CD4-positive, alpha-beta T cell treated with Interleukin-6 at 100 ng/mL for 8 hours (primary cell): ENCODE results near the gene RPRML.
"Not testable (repeated sequence)": the region's sequence is repeated elsewhere in the genome, so short reads cannot be mapped to it uniquely, and the experiment has no call there.

ENCODE experiments used
- DNase-seq: peaks from one replicate; pipeline ENCODE4 v3.0.0-alpha.2; 2020; ENCODE audit warnings: mixed read lengths, low spot score

The RPRML gene

DNA sequence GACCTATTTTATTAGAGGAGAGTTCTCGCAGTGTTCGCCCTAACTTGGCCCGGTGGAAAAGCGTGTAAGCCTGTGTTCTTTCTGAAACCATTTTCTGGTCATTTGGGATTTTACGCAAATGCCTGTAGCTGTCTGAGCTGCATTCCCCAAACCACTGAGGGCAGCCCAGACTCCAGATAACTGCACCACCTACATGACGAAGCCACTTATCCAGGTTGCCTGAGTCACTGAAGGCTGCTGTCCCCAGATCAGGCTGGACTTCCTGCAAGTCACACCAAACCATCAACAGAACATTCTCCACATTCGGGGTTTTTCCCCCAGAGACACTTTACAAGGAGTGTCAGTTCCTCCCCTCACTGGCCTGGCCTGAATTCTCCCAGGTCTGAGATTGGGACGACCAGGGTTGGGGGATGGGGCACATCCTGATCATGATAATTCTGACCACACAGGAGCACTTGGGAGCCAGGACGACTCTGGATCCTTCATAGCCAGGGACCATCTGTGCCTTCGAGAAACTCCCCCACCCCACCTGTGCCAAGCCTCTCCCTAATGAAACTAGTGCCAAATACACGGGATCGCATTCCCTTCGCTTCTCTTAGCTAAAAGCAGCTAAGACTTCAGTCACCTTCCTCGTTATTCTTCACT lies 2.3 kb downstream of the RPRML start:
- no peak for DNase-seq

DNA sequence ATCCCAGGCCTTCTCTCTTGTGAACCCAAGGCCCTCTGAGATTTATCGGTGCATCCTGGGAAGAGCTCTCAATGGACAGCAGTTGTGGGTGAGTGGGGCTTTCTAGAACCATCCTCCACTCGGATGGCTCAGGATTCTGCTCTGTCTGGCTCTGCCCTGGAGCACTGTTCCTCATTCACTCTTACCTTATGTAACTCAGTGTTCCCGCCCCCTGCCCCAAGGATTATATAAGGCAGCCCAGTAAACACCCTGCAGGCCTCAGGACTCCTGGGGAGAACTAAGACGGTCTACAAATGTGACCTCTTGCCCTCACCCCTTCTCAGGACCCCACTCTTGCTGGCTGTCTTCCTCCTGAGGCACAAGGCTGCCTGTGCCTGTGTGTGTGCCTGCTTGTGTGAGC lies 3.8 kb downstream of the RPRML start:
- no peak for DNase-seq

DNA sequence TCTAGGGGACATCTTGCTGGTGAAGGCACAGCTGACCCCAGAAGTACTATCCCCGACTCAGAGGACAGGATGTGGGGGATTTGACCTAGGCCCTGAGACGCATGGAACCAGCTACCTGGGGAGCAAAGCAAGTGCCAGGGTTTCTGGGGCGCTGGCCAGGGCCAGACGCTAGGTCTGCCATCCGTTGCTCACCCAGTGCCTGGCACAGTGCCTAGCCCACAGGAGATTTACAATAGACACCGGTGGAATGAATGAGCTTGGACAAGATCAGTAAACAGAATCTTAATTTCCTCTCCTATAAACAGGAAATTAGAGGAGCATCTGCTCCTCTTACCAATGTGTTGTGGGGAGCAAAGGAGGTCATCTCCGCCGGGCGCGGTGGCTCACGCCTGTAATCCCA lies 5.0 kb downstream of the RPRML start:
- DNase-seq, result no peak

DNA sequence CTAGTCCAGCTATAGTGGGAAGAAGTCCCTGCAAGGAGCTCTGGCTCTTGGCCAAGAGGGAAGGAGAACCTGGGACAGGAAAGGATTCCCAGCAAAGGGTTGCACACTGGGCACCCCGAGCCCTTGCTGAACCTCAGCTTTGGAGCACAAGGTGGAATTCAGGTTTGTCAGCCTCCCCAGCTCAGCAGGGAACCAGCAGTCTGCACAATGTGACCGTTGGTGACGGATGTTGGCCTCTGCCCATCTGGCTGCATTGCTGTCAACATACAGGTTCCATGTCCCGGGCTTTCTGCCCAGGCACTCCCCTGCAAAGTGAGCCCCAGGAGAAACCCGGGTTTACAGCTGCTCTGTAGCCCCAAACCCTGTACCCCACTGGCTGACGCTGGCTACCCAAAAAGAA lies 6.7 kb downstream of the RPRML start:
- DNase-seq, result no peak

DNA sequence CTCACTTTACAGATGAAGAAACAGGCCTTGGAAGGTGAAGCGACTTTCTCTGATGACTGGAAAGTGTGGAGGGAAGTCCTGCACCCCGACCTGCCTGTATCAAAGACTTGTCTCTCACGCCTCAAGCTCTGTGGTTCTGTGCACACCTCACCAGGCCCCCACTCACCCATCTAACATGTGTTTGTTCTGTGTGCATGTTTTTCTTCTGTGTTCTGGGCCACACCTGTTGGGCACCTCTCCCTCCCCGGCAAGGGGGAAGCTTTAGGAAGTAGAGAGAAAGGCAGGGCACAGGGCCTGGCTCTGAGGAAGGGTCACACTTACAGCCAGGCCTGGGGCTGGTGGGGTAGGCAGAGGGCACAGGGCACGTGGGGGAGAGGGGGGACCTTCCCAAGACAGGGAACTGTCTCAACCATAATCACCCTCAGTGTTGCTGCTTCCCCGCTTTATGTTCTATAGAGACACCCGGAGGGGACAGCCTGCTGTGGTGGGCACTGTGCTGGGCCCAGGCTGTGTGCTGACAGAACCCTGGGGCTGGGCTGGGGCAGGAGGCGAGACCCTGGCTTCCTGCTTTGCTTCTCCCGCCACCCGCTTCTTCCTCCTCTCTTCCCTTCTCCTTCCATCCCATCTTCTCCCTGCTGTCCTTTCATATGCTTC lies 7.3 kb downstream of the RPRML start:
- DNase-seq, result no peak

DNA sequence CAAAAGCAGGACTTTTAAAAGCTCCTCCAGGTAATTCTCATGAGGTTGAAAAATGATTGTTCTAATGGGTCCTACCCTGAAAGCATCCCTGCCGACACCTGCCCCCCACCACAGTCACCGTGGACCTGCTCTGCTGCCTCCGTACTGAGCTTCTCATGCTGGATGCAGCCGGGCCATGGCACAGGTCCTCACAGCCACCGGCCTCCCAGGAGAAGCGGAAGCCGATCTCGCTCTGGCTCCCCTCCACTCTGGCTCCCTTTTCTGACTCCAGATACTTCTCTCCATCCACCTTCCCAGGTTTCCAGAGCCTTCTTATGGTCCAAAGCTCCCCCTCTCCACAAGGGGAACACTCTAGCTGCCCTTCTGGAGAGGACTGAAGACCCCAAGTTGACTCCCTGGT lies 10.2 kb downstream of the RPRML start:
- no peak for DNase-seq

DNA sequence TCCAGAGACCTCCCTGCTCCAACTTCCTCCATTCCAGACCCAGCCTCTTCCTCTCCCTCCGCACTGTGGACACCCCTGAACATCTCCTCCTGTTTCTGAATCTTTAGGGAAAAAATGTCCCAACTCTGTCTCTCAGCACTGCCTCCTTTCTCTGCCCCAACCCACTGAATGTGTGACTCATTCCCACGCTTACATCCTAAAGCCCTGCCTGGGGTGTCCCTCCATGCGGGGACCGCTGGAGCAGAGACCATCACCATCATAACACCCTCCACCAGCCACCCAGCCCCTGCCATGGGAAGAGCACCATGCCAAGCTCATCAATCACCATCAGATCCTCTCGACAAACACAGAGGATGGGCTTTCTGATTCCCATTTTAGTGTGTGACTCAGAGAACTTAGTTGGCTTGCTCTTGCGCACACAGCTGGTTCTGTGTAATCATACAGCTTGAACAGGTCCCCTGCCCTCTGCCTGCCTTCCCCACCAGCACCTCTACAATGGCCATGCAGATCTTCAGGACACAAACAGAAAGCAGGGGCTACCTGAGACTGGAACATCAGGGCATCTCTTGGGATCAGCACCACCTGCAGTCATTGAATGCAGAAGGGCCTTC lies 10.7 kb downstream of the RPRML start:
- DNase-seq, result no peak

DNA sequence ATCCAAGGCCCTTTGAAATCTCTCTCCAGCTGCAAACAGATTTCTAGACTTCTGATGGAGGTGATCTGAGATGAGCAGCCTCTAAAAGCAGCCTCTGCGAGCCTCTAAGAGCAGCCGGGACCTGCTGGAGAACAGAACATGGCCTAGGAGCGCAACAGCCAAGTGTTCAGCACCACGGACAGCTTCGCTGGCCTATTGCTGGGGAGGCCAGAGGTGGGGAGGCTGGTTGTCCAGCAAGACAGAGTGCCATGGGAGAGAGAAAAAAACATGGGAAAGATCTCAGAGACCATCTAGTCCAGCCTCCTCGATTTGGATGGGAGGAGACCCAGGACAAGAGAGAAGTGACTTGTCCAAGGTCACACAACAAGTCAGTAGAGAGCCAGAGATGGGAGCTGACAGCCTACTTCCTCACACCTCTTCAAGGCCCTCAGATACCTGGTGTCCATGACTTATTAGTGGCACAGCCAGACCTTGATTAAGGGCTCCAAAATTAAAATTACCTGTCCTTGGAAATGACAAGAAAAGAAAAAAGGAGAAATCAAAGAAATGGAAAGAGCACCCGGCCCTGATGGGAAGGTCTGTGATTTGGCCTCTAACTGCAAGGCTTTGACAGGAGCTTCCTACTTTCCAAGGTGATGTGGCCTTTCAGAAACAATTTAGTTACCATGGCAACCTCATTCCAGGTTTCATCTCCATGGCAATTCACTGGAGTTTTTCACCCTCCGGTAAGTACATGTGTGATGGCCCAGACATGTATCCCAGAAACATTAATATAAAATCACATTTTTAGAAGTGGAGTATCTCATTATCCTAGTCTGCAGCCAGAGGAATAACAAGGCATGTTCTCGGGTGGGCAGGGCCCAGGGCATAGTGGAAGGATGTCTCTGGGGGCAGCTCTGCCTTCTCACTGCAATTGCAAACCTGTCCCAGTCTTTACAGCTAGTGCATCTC lies 14.5 kb downstream of the RPRML start:
- no peak for DNase-seq

DNA sequence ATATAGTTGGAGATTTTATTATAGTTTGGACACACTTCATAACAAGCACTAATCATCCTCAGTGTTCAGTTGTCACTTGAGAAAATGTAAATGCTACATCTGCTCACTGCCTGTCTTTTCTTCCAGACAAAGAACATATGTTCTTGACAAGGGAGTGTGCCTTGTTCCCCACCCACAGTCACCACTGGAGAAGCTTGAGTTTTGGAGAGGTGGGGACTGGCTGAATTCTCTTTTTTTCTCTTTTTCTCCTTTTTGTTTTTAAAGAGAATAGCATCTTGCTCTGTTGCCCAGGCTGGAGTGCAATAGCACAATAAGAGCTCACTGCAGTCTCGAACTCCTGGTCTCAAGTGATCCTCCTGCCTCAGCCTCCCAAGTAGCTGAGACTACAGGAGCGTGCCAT lies 15.5 kb downstream of the RPRML start:
- DNase-seq, result no peak

DNA sequence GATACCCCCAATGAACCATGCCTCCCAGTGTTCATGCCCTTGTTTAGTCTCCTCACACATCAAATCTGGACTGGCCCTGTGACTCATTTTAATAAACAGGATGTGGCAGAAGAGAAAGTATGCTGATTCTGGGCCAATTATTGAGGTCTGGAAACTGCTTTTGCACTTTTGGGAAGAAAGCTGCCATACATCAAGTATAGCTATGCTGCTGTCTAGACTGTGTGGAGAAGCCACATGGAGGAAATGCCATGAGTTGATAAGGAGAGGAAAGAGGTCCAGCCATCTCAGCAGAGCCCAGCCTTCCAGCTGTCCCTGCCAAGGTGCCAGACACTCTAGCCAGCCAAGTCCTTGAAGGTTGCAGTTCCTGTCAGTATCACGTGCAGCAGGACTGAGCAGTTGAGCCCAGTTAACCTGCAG lies 16.7 kb downstream of the RPRML start:
- no peak for DNase-seq

DNA sequence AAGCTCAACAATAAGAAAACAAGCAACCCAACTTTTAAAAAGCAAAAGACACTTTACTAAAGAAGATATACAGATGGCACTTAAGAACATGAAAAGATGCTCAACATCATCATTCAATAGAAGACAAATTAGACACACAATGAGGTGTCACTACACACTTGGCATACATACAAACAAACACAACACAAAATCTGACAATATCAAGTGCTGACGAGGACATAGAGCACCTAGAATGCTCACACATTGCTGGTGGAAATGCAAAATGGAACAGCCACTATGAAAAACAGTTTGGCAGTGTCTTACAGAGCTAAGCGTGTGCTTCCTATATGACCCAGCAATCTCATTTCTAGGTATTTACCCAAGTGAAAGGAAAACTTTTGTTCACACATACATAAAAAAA lies 18.9 kb downstream of the RPRML start:
- no peak for DNase-seq

DNA sequence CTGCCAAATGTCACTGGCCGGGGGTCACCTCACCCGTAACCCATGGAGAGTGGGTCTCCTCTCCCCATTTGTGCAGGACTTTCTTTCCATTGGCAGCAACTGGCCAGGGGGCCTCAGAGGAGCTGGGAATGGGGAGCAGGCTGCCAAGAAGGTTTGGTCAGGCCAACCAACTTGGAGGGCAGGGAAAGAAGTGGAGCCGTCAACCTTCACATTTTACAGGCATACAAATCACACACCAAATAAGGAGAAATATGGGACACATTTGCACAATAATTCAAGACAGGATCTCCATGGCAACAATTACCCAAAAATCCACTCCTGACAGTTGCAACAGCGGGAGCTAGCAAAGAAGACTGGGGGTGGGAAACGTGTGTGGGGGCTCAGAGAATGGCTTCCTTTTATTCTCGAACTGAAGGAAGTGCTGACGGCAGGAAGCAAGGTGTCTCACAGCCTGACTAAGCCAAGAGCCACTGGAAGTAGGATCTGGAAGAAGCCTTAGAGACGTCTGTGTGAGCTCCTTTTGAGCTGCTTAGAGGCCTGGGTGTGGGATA lies 20.9 kb downstream of the RPRML start:
- no peak for DNase-seq

DNA sequence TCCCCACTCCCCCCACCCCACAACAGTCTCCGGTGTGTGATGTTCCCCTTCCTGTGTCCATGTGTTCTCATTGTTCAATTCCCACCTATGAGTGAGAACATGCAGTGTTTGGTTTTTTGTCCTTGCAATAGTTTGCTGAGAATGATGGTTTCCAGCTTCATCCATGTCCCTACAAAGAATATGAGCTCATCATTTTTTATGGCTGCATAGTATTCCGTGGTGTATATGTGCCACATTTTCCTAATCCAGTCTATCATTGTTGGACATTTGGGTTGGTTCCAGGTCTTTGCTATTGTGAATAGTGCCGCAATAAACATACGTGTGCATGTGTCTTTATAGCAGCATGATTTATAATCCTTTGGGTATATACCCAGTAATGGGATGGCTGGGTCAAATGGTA lies 25.9 kb downstream of the RPRML start:
- DNase-seq, result not testable (repeated sequence)

DNA sequence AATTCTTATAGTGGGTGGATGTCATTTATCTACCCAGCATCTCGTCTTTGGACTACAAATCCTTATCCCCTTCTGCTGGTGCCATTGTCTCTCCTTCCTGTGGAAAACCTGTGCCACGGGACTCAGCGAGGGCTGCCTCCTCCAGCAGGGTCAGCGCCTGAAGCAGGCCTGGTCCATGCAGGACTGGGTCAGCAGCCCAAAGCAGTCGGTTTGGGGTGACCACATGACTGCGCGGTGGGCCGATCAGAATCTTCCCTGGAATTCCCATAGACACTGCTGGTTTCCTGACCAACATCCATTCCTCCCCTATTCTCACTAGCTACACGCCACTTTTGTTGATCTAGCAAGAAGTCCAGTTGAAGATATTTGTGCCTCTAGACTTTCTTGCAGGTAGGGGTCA lies 26.9 kb downstream of the RPRML start:
- no peak for DNase-seq

DNA sequence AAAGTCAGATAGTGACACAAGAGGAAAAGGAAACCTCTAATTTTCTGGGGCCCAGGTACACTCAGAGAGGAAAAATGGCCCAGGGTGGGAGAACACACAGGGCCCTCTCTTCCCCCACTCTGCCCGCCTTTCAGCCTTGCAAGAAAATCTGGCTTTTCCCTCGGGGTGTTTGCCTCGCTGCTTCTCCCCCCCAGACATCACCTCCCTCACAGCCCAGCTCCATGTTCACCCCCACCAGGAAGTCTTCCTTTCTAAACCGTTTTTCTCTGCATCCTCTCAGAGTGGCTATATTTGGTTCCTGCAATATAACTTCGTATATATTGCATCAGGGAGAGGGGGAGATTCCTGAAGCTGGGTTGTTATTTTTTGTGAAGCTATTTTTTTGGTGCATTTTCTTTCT lies 27.3 kb downstream of the RPRML start:
- no peak for DNase-seq

DNA sequence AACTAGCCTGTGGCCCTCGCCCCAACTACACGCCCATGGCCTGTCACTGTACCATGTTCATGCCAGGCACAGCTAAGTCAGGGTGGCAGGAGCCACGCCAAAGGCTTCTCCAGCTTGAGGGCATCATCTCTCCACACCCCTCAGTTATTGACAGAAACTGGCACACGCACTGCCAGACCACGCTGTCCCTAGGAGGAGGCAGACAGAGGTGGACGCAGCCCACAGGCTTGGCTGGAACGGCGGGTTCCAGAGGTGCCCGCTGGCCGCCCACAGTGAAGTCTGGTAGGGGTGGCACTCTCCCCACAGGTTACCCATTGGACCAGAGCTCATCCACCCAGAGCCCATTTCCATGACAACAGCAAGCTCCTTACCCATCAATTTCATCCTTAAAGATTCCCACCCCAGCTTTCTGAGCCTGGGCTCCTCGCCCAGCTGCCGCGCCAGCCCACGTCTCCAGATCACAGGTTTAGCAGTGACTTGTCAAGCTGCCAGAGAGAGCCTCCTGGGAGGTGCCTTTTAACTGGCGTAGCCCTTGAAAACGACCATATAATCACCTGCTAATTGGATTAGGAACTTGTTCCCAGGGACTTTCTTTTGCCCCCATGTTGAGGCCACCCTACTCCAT lies 27.9 kb downstream of the RPRML start:
- DNase-seq, result no peak

DNA sequence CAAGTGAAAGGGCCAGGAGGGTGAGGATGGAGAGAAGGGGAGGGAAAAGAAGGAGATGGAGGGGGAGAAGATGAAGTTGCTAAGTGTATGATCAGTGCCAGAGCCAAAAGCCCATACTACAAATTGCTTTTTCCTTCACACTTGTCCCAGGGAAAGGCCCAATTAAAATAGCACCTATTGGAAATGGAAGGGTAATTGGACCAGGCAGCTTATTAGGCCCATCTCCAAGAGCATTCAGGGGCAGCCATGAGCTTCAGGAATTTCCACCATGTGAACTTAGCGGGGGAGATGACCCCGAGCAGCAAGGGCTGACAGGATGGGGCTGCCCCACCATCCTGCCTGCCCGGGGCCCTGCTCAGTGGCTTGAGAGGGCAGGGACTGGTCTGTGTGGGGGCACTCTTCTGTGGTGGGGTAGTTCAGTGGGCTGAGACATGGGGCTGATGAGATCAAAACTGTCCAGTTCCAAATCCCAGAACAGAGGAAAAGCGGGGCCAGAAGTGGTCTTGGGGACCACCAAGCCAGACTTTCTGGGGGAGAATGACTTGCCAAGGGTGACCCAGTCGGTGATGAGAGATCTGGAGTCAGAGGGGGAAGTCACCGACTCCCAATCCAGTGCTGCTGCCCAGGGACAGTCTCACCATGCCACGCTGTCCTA lies 28.6 kb downstream of the RPRML start:
- DNase-seq, result no peak

DNA sequence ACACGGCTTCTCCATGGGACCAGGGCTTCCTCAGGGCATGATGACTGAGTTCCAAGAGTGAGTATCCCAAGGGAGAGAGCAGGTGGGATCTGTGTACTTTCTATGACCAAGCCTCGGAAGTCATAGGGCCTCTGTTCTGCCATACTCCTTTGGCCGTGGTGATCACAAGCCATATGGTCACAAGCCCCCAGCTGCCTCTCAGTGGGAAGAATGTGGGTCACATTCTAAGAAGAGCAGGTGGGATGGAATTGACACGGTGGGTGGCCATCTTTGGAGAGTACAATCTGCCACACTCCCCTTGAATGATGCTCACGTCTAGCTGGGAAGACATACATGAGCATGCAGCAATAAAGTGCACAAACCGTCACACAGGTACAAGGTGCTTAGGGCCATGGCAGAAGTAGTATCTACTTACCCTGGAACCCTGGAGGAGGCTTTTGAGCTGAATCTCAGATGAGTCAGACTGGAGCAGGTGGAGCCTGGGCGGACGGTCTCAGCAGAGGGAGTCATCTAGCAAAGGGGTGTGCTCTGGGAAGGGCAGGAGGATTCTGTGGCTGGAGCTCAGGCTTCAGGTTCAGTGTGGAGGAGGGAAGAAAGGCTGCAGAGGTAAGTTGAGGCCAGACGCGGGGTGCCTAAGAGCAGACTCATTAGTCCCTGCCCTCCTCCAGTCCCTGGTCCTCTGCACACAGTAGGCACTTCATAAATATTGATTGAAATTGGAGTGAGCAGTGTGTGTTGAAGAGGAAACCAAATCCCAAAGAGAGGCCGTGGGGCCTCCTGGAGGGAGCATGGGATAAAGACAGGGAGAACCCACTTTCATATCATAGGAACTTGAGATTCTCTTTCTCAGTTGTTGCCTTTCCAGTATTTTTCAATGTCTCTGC lies 29.5 kb downstream of the RPRML start:
- DNase-seq, result no peak

DNA sequence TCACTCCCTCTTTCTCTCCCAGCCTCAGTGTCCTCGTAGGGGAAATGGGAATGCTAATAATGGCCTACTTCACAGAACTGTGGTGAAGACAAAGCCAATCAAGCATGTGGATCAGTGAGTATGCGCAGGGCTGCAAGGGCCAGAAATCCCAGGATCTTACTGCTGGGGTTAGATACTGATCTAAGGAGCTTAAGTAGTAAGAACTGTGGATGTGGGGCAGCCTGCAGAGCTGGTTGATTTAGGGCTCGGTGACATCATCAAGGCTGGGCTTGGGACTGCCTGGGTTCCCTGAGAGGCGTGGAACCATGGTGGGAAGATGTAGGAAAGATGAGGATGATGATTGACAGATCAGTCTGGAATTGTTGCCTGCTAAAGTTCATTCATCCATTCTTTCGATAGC lies 30.5 kb downstream of the RPRML start:
- no peak for DNase-seq

DNA sequence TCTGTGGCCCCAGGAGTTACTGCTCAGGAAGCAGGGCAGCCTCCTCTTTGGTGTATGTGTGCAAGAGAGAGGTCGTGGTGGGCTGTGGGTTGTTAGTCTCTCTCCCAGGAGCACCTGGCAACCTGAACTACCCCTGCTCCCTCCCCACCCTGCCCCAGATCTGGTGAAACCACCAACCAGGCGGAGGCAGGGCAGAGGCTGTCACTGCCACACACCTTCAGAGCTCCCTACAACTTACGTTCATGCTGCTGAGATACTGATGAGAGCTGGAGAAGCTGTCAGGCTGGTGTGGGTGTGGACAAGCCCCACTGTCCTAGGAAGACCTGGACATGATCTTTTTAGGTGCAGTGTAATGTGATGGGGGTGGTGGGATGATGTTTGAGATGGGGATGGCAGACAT lies 31.8 kb downstream of the RPRML start:
- DNase-seq, result no peak
